ENCODE measurements around the gene TTC33.
"Not testable (repeated sequence)": the region's sequence is repeated elsewhere in the genome, so short reads cannot be mapped to it uniquely, and the experiment has no call there.

TTC33 gene

DNA sequence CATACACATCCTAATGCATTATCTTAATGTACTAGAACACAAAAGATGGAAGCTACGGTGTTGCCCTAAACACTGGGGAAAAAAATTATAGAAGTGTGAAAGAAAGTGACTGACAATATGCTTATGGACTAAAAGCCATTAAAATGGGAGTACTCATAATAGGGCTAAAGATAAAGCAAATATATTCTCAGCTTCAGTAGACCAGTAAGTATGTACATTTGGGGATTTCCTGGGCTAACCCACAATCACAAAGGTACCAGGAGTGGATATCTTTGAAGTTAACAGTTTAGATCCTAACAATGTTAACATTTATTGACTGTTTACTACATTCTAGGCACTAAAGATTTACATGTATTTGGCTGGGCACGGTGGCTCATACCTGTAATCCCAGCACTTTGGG, 39.2 kb downstream of the TTC33 start:
- FAIRE-seq = no peak

DNA sequence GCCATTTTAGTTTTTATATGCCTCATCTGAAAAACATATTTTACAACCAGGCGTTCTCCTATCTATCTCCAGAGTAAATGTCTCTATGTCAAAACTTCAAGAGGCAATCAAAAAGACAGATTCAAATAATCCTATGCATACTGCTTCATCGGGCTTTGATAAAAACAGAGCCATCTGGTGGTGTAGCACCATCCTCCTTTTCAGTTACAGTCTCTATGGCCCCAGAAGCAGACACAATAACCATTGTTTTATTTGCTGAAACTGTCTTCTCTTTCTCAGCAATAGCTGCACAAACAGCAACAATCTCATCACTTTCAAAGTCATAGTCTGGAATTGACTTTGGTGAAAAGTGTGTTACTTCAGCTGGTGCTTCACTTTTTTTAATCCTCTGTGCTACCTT, 39.8 kb downstream of the TTC33 start:
- no peak for FAIRE-seq

DNA sequence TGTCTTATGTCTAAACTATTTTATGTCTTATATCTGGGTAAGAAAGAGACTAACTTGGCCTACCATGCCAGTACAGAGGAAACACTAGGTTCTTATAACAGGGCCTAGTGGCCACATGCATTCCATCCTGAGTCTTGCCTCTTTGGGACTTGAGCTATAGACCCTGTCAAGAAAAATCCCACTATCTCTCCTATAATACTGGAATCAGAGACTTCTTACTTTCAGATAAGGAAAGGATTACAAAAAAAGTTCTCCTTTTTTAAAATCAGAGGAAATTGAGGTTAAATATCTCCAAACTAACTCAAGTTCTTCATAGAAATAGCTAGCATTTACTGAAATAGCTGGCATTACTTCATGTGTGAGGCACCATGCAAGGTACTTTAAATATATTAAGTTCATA, 41.8 kb downstream of the TTC33 start:
- no peak for FAIRE-seq

- not testable (repeated sequence) for FAIRE-seq
Measured at GRCh38 chr5:40710575-40710974, 45.2 kb downstream of the TTC33 start.

DNA sequence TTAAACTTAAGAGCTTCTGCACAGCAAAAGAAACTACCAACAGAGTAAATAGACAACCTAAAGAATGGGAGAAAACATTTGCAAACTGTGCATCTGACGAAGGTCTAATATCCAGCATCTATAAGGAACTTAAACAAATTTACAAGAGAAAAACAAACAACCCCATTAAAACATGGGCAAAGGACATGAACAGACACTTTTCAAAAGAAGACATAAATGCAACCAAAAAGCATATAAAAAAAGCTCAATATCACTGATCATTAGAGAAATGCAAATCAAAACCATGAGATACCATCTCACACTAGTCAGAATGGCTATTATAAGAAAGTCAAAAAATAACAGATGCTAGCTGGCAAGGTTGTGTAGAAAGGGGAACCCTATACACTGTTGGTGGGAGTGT, 50.3 kb downstream of the TTC33 start:
- FAIRE-seq = not testable (repeated sequence)

DNA sequence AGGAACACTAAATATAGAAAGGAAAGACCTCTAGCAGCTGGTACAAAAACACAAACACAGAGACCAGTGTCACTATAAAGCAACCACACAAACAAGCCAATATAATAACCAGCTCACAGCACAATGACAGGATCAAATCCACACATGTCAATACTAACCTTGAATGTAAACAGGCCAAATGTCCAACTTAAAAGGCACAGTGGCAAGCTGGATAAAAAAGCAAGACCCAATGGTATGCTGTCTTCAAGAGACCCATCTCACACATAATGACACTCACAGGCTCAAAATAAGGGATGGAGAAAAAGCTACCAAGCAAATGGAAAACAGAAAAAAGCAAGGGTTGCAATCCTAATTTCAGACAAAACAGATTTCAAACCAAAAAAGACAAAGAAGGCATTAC, 53.7 kb downstream of the TTC33 start:
- not testable (repeated sequence) for FAIRE-seq

DNA sequence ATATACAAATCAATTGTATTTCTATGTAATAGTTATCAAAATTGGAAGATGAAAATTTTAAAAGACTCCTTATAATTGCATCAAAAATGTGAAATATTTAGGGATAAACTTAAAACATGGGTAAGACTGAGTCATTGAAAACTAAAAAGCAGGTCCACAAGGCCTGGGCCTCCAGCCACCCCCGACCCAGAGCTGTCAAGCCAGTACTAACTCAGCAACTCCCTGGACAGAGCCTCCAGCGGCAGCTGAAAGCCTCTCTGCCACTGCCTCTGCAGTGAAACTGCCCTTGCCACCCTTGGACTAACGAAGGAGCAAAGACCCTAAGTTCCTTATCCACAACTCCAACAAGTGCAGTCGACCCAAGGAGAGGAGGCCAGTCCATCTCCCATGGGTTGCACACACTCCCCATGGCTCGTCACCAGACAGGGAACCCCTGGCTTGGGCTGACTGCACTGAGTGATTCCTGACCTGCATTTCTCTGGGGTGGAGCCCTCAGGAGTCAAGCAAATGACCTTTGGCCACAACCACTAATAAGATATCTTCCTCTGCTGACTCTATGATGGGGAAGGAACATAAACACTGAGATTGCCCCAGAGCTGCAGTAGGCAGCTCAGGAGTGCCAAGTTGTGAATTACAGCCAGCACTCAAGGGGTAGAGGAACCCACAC, 55.5 kb downstream of the TTC33 start:
- FAIRE-seq = no peak

DNA sequence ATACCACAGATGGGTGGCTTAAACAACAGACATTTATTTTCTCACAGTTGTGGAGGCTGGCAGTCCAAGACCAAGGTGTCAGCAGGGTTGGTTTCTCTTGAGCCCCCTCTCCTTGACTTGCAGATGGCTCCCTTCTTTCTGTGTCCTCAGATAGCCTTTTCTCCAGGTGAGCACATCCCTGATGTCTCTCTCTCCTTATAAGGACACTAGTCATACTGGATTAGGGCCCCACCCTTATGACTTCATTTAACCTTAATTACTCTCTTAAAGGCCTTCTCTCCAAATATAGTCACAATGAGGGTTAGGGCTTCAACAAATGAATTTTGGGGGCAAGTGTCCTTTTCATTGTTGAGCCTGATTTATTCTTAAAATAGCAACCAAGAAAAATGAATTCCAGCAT, 61.3 kb downstream of the TTC33 start:
- no peak for FAIRE-seq

GRCh38 chr5:40691894-40692293, 63.9 kb downstream of the TTC33 start:
- FAIRE-seq = no peak

- FAIRE-seq = no peak
Measured at GRCh38 chr5:40690267-40690666, 65.5 kb downstream of the TTC33 start.

GRCh38 chr5:40689438-40689837, 66.3 kb downstream of the TTC33 start:
- no peak for FAIRE-seq

DNA sequence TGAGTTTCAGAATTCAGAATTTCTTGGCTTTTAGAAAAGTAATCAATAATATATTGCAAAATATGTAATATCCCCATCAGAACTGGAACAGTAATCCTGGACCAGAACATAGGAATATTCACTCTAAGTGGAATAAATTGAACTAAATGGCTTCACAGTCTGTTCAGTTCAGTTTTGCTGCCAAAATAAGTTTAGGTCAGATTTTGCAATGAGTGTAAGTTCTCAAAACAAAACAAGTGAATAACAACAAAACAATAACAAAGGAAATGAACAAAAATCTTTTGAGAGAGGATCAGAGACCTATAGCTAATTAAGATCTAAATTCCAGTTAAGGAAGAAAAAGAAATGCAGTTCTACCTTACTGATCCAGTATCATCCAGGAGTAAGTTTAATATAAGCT, 66.8 kb downstream of the TTC33 start:
- no peak for FAIRE-seq

GRCh38 chr5:40688127-40688761, 67.5 kb downstream of the TTC33 start:
- peak; percentile 58 for FAIRE-seq

DNA sequence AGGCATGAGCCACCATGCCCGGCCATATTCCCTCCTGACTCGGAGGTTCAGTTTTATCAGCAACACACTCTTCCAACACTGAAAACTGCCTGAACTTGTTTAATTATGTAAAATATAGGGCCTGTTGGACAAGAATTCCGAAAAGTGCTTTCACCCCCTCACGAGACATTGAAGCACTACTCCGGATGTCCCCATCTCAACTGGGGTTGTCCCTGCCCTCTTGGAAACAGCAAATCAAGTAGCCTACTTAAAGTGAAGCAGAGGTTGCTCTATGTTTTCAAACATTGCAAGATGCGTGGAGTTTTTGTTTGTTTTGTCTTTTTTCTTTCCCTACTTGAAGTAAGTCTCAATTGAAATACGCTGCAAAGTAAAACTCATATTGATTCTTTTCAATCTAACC, 68.4 kb downstream of the TTC33 start:
- no peak for FAIRE-seq

DNA sequence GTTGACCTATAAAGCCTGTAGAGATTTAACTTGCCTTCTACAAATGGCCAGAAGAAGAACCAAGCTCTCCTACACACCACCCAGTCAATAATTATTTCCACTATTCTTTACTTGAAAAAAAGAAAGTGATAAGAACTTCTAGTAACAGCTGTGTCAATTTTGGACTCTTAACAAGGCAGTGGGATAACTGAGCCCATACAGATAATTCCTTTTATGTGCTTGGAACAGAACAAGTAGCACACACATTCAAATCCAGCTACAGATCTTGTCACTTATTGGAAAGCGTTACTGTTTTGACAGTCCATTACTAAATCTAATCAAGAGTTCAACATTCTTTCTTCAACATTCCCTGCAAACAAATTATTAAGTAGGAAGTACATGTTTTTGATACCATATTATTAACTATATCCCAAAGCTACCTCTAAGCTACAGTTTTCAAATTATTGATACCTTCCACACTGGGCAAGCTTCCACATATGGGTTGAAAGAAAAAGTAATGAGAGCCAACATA, 69.7 kb downstream of the TTC33 start:
- FAIRE-seq = no peak

GRCh38 chr5:40685193-40685592, 70.6 kb downstream of the TTC33 start:
- no peak for FAIRE-seq

GRCh38 chr5:40683305-40683704, 72.5 kb downstream of the TTC33 start:
- FAIRE-seq = no peak

DNA sequence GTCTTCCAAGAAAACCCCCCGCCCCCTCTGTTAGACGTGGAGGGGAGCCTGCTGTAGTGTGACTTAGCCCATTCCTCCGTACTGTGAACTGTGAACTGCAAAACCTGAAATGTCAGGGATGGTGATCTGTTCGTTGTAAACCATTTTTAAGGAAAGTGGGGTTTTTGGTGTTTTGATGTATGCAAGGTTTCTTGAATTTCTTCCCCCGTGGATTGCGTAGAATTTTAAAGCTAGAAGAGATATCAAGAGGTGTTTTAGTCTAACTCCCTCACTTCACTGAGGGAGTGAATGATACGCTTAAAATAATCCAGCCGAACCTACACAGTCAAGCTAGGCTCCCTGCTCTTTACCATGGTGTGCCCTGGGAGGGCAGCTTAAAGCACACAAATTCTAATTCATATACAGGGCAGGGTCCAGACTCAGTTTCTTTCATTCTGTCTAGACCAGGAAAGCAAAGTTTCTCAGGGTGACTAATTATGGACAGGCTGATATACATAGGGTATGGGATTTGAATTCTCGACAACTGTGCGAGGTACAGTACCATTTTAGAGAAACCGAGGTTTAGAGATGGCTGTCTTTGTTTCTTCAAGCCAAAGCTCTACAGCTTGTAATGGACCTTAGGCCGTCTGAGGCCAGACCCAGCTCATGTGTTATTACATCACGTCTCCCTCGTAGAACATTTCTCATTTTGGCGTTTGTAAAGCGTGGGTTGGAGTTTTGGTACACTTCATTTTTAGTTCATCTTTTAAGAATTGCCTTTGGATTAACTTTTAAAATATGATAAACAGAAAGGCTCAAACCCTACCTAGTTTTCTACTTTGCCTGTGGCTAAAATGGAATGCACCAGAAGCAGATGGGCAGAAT, 73.4 kb downstream of the TTC33 start:
- no peak for FAIRE-seq

DNA sequence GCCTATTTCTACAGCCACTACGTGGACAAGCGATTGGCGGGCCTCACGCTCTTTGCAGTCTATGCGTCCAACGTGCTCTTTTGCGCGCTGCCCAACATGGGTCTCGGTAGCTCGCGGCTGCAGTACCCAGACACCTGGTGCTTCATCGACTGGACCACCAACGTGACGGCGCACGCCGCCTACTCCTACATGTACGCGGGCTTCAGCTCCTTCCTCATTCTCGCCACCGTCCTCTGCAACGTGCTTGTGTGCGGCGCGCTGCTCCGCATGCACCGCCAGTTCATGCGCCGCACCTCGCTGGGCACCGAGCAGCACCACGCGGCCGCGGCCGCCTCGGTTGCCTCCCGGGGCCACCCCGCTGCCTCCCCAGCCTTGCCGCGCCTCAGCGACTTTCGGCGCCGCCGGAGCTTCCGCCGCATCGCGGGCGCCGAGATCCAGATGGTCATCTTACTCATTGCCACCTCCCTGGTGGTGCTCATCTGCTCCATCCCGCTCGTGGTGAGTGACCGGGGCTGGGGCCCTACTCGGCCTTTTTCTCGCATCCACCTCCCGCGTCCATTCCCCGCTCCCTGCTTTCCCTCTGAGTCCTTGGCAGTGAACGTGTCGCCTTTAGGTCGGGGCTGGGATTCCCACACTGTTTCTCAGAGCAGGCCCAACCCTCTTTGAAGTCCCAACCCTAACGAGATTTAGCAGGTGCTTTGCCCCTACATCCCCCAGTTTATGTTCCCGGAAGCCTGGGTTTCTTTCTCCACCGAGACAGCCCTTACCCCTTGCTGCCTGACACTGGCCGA, 74.2 kb downstream of the TTC33 start:
- FAIRE-seq = no peak

DNA sequence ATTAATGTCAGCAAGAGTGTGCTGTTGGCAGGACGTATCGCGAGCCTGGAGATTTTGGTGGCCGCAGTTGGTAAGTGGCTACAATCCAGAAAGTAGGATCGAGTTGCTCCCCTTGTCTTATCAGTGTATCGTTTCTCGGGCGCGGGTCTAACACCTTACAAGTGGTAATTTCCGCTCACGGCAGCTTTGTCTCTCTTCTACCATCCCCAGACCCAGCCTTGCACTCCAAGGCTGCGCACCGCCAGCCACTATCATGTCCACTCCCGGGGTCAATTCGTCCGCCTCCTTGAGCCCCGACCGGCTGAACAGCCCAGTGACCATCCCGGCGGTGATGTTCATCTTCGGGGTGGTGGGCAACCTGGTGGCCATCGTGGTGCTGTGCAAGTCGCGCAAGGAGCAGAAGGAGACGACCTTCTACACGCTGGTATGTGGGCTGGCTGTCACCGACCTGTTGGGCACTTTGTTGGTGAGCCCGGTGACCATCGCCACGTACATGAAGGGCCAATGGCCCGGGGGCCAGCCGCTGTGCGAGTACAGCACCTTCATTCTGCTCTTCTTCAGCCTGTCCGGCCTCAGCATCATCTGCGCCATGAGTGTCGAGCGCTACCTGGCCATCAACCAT, 74.9 kb downstream of the TTC33 start:
- FAIRE-seq = no peak

DNA sequence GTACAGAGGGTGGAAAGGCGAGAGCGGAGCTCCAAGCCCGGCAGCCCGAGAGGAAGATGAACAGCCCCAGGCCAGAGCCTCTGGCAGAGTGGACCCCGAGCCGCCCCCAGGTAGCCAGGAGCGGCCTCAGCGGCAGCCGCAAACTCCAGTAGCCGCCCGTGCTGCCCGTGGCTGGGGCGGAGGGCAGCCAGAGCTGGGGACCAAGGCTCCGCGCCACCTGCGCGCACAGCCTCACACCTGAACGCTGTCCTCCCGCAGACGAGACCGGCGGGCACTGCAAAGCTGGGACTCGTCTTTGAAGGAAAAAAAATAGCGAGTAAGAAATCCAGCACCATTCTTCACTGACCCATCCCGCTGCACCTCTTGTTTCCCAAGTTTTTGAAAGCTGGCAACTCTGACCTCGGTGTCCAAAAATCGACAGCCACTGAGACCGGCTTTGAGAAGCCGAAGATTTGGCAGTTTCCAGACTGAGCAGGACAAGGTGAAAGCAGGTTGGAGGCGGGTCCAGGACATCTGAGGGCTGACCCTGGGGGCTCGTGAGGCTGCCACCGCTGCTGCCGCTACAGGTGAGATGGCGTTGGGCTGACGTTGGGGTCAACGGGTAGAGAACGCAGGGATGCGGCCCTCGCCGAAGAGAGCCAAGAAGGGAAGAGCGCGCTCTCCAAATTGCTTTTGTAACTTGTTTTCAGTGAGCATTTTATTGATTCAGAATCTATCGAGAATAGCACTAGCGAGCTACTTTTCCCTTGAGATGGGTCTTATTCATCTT, 75.7 kb downstream of the TTC33 start, which contains the start of gene PTGER4:
Gene PTGER4 (plus strand): TSS at position 3 of the 769 bp plus-strand sequence. CDS start 1,079 bp downstream, outside the sequence.
- no peak for FAIRE-seq
